ACC112 (cell line): ENCODE measurements around the gene SLF2.

Experiments used
- H2AFZ ChIP-seq: fragments of 200-600 bp; sonication (generic); one replicate; pipeline ENCODE4 v1.6.0; 2017; ENCODE audit warnings: antibody characterized with exemption, low read length; ENCODE audit not compliant: unreplicated experiment
- H3K27ac ChIP-seq: fragments of 200-600 bp; sonication (generic); 2 replicates; pipeline ENCODE4 v1.5.1; 2014; ENCODE audit warnings: low read depth, mild to moderate bottlenecking, antibody characterized with exemption, low read length, moderate library complexity
- H3K27me3 ChIP-seq: fragments of 200-600 bp; sonication (generic); 2 replicates; pipeline ENCODE4 v1.6.1; 2014; ENCODE audit warnings: mild to moderate bottlenecking, antibody characterized with exemption, low read length, moderate library complexity, mixed read lengths; ENCODE audit not compliant: insufficient read depth
- H3K36me3 ChIP-seq: fragments of 200-600 bp; sonication (generic); 2 replicates; pipeline ENCODE4 v1.6.1; 2016; ENCODE audit warnings: mild to moderate bottlenecking, antibody characterized with exemption, low read length, moderate library complexity, mixed read lengths; ENCODE audit not compliant: insufficient read depth
- H3K4me1 ChIP-seq: fragments of 200-600 bp; sonication (generic); one replicate; pipeline ENCODE4 v1.6.1; 2016; ENCODE audit warnings: low read length, mixed read lengths; ENCODE audit not compliant: insufficient read depth, unreplicated experiment, control insufficient read depth
- H3K4me3 ChIP-seq: fragments of 200-600 bp; sonication (generic); 2 replicates; pipeline ENCODE4 v1.5.1; 2014; ENCODE audit warnings: mild to moderate bottlenecking, low read depth, low read length
- H3K79me2 ChIP-seq: fragments of 200-600 bp; sonication (generic); one replicate; pipeline ENCODE4 v1.6.0; 2016; ENCODE audit warnings: low read length; ENCODE audit not compliant: control insufficient read depth, unreplicated experiment, insufficient read depth

SLF2 gene

GRCh38 chr10:100988166-100988565 lies 75.4 kb downstream of the SLF2 start:
- peak overlapping the region; percentile 92 for H3K4me3 ChIP-seq
- no peak overlapping the region for H3K27ac ChIP-seq
- H2AFZ ChIP-seq, result no peak overlapping the region
- H3K36me3 ChIP-seq, result peaks cover 10% of the 10 kb centered on the region; the same call in 1 of the 2 replicates
- peaks cover 41% of the 10 kb centered on the region for H3K79me2 ChIP-seq
- H3K4me1 ChIP-seq, result peaks cover 19% of the 10 kb centered on the region
- H3K27me3 ChIP-seq, result no peaks in the 10 kb centered on the region

GRCh38 chr10:100989088-100989487 lies 76.3 kb downstream of the SLF2 start:
- Histone ChIP-seq H3K27me3 (no peaks in the 10 kb centered on the region), H3K79me2 (peaks cover 41% of the 10 kb centered on the region), H2AFZ (no peak overlapping the region), H3K4me1 (peaks cover 19% of the 10 kb centered on the region), H3K4me3 (peak overlapping the region; percentile 92; the same call in 1 of the 2 replicates), H3K36me3 (peaks cover 10% of the 10 kb centered on the region; the same call in 1 of the 2 replicates), H3K27ac (no peak overlapping the region)

- Histone ChIP-seq H3K27ac (no peak overlapping the region), H3K4me3 (no peak overlapping the region), H3K27me3 (no peaks in the 10 kb centered on the region), H3K79me2 (peaks cover 11% of the 10 kb centered on the region), H3K36me3 (peaks cover 10% of the 10 kb centered on the region; the same call in 1 of the 2 replicates), H3K4me1 (peaks cover 12% of the 10 kb centered on the region), H2AFZ (no peak overlapping the region)
Observed at GRCh38 chr10:100993986-100994708, 81.4 kb downstream of the SLF2 start.

DNA sequence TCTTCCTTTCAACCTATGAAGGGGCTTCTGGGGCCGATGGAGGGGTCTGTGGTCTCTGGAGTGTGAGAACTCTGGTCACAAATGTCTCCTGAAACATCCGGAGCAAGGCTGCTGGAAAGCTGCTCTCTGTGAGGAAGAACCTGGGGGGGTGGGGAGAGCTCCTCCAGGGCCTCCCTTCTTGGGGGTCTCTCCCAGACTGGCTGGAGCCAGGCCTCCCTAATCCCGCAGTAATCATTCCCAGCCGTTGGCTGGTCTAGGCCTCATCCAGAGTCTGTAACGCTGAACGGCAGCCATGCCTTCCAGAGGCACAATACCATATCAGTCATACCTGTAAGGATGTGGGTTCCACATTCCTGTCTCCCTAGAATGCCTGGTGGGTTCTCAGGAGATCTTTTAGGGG lies 82.4 kb downstream of the SLF2 start:
- H3K4me1 ChIP-seq, result peaks cover 12% of the 10 kb centered on the region
- peaks cover 10% of the 10 kb centered on the region; the same call in 1 of the 2 replicates for H3K36me3 ChIP-seq
- H3K79me2 ChIP-seq, result peaks cover 8% of the 10 kb centered on the region
- H3K27ac ChIP-seq, result no peak overlapping the region
- no peak overlapping the region for H3K4me3 ChIP-seq
- no peaks in the 10 kb centered on the region for H3K27me3 ChIP-seq
- H2AFZ ChIP-seq, result no peak overlapping the region

- Histone ChIP-seq H3K27me3 (no peaks in the 10 kb centered on the region), H3K79me2 (peaks cover 21% of the 10 kb centered on the region), H3K4me1 (peaks cover 21% of the 10 kb centered on the region)
Observed at GRCh38 chr10:100996678-100997359, 84.1 kb downstream of the SLF2 start.

DNA sequence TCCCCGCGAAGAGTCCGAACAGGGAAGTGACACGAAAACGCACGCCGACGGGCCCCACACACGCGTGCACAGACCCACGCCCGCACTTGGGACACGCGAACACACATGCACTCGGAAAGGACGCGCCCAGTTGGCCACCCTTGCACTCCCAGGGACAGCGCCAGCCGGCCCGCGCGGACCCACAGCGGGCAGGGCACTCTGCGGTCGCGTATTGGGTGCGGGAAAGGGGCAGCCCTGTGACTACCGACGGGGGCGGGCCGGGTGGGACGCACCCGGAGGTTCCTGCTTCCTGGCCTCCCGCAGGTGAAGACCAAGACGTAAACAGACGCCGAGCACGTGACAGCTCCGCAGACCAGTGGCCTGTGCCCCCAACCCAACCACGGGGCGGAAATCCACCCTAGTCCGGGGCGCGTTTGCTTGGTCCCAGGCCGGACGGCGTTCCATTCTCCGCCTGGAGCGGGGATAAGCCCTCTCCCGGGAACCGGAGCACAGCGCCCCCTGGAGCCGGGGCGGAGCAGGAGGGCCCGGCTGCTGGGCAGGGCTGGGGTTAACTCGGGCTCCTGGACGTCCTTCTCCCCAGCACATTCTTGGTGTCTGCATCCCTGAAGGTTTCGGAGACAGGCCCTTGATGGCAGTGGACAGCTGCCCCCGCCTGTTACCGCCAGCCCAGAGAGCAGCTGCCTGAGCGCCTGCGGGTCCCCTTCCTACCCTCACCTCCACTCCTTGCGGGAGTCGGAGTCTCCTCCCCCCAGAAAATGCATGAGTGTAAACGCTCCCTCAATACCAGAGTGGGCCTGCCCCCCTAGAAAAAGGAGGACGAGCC lies 84.8 kb downstream of the SLF2 start:
- Histone ChIP-seq H3K79me2 (peaks cover 29% of the 10 kb centered on the region), H3K27ac (peak overlapping the region; percentile 76), H3K4me3 (peak overlapping the region; percentile 88), H3K36me3 (no peaks in the 10 kb centered on the region), H3K4me1 (peaks cover 26% of the 10 kb centered on the region), H2AFZ (peak overlapping the region; percentile 27), H3K27me3 (no peaks in the 10 kb centered on the region)

More at GRCh38 chr10:100996678-100997359, 84.1 kb downstream of the SLF2 start:
- Histone ChIP-seq H3K4me3 (peak overlapping the region; percentile 88), H2AFZ (peak overlapping the region; percentile 23), H3K36me3 (no peaks in the 10 kb centered on the region), H3K27ac (no peak overlapping the region)

DNA sequence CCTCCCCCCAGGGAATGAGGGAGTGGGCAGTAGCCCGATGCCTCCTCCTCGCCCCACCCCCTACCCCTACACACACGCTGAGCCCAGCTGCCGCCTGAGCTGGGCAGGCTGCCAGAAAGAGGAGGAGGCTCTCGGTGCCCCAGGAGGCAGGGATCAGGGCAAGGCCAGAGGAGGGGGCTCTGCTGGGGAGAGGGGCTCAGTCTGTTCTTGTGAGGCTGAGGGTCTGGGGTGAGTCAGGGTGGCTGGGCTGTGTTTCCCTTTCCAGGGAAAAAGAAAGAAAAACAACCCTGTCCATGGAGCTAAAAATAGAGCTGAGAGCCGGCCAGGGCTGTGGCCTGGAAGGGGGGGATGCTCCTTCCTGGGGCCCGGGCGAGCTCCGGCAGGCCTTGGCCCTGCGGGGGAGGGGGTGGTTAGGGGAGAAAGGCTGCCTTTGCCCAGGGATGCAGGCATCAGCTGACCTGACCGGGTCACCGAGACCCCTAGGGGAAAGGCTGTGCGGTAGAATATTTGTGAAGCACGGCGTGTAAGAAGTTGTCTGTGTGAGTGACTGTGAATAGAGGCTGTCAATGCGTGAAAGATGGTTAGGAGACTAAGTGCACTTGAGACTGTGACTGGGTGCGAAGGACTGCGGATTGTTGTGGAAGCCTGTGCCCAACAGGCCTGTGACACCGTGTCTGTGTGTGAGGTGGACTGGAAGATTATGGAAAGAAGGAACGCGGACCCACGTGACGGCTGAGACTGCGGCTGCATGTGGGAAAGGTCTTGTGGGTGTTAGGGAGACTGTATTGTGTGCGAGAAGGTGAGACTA lies 85.6 kb downstream of the SLF2 start:
- Histone ChIP-seq H3K4me1 (peaks cover 26% of the 10 kb centered on the region), H2AFZ (peak overlapping the region; percentile 27), H3K27ac (peak overlapping the region; percentile 76)

GRCh38 chr10:100998991-100999741 lies 86.4 kb downstream of the SLF2 start:
- Histone ChIP-seq H3K4me1 (peaks cover 26% of the 10 kb centered on the region), H3K4me3 (peak overlapping the region; percentile 88), H2AFZ (peak overlapping the region; percentile 27), H3K36me3 (peaks cover 5% of the 10 kb centered on the region), H3K27ac (peak overlapping the region; percentile 76), H3K79me2 (peaks cover 42% of the 10 kb centered on the region), H3K27me3 (no peaks in the 10 kb centered on the region)

More for the DNA sequence above, 85.6 kb downstream of the SLF2 start:
- Histone ChIP-seq H3K4me3 (peak overlapping the region; percentile 88), H3K79me2 (peaks cover 37% of the 10 kb centered on the region), H3K36me3 (peaks cover 5% of the 10 kb centered on the region), H3K27me3 (no peaks in the 10 kb centered on the region)

- peak within 1 kb of the TSS; percentile 42 for H2AFZ ChIP-seq
- no peaks in the 10 kb centered on the region for H3K27me3 ChIP-seq
- peaks cover 42% of the 10 kb centered on the region for H3K79me2 ChIP-seq
- H3K4me1 ChIP-seq, result peaks cover 26% of the 10 kb centered on the region
- peak within 1 kb of the TSS; percentile 88 for H3K4me3 ChIP-seq
- H3K27ac ChIP-seq, result peak within 1 kb of the TSS; percentile 83
- peaks cover 5% of the 10 kb centered on the region for H3K36me3 ChIP-seq
Observed at GRCh38 chr10:100999742-101000126, 87.0 kb downstream of the SLF2 start, which contains the start of gene LZTS2. LZTS2 (plus strand) TSS chr10:100999808; CDS start chr10:101002539, 2,731 bp downstream.
